ENCODE data around the gene ACER3.

DNA sequence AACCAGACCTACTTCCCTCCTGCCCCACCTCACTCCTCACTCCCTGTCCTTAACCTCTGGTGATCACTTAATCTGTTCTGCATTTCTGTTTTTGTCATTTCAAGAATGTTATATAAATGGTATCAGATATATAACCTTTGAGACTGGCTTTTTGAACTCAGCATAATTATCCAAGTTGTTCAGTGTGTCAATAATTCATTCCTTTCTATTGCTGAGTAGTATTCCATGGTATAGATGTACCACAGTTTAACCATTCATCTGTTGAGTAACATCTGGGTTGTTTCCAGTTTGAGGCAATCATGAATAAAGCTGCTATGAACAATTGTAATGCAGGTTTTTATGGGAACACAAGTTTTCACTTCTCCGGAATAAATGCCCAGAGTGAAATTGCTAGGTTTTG lies 138.9 kb downstream of the ACER3 start:
- no peak for TF ChIP-seq POLR2A (IDR thresholded peaks at IDR 0.05)
- TF ChIP-seq, protein P1, sequence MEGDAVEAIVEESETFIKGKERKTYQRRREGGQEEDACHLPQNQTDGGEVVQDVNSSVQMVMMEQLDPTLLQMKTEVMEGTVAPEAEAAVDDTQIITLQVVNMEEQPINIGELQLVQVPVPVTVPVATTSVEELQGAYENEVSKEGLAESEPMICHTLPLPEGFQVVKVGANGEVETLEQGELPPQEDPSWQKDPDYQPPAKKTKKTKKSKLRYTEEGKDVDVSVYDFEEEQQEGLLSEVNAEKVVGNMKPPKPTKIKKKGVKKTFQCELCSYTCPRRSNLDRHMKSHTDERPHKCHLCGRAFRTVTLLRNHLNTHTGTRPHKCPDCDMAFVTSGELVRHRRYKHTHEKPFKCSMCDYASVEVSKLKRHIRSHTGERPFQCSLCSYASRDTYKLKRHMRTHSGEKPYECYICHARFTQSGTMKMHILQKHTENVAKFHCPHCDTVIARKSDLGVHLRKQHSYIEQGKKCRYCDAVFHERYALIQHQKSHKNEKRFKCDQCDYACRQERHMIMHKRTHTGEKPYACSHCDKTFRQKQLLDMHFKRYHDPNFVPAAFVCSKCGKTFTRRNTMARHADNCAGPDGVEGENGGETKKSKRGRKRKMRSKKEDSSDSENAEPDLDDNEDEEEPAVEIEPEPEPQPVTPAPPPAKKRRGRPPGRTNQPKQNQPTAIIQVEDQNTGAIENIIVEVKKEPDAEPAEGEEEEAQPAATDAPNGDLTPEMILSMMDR (IDR thresholded peaks at IDR 0.05) = no peak

Data from thyroid gland (tissue), 4 donors.